Measurements from ENCODE around the gene SETBP1.

- TF ChIP-seq HMGXB4 (CRISPR knock-in tag; IDR thresholded peaks at IDR 0.05) (no peak), CTCF (IDR thresholded peaks at IDR 0.05) (no peak)
- TF ChIP-seq, protein P1, sequence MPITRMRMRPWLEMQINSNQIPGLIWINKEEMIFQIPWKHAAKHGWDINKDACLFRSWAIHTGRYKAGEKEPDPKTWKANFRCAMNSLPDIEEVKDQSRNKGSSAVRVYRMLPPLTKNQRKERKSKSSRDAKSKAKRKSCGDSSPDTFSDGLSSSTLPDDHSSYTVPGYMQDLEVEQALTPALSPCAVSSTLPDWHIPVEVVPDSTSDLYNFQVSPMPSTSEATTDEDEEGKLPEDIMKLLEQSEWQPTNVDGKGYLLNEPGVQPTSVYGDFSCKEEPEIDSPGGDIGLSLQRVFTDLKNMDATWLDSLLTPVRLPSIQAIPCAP (CRISPR knock-in tag; IDR thresholded peaks at IDR 0.05): no peak
Measured at GRCh38 chr18:44723411-44723810, 42.7 kb downstream of the SETBP1 start.
